CD4-positive, alpha-beta T cell treated with Interleukin-2 at 100 ng/mL for 4 hours (primary cell): ENCODE measurements around the gene DGLUCY.

ENCODE experiments used
- DNase-seq: peaks from one replicate; pipeline ENCODE4 v3.0.0-alpha.2; 2020; ENCODE audit warnings: low spot score

Gene DGLUCY

GRCh38 chr14:91215381-91215780 is 101.5 kb downstream of the DGLUCY start:
- no peak for DNase-seq

- DNase-seq, result no peak
These were observed 102.9 kb downstream of the DGLUCY start for GRCh38 chr14:91216731-91217226.

GRCh38 chr14:91218014-91218413 is 104.1 kb downstream of the DGLUCY start:
- DNase-seq, result no peak

- no peak for DNase-seq
These were observed 105.9 kb downstream of the DGLUCY start for GRCh38 chr14:91219517-91220389.

- DNase-seq, result no peak
These were observed 106.7 kb downstream of the DGLUCY start for GRCh38 chr14:91220581-91221000.

GRCh38 chr14:91221270-91221669 is 107.4 kb downstream of the DGLUCY start:
- DNase-seq, result no peak

- DNase-seq, result peak; percentile 62
These were observed 109.3 kb downstream of the DGLUCY start for GRCh38 chr14:91223028-91223783.

- DNase-seq, result no peak
These were observed 111.2 kb downstream of the DGLUCY start for GRCh38 chr14:91225025-91225424.

GRCh38 chr14:91226360-91226759 is 112.5 kb downstream of the DGLUCY start:
- peak; percentile 33 for DNase-seq

- DNase-seq, result peak; percentile 31
These were observed 113.3 kb downstream of the DGLUCY start for GRCh38 chr14:91227183-91227628.

- peak; percentile 82 for DNase-seq
These were observed 114.5 kb downstream of the DGLUCY start for GRCh38 chr14:91228112-91229004.

GRCh38 chr14:91229005-91229382 is 115.1 kb downstream of the DGLUCY start:
- no peak for DNase-seq

- DNase-seq, result peak; percentile 80
These were observed 115.9 kb downstream of the DGLUCY start for GRCh38 chr14:91229743-91230200.

GRCh38 chr14:91230397-91231035 is 116.6 kb downstream of the DGLUCY start:
- no peak for DNase-seq

GRCh38 chr14:91231446-91231845 is 117.6 kb downstream of the DGLUCY start:
- DNase-seq, result no peak

GRCh38 chr14:91232052-91232451 is 118.2 kb downstream of the DGLUCY start:
- DNase-seq, result no peak

- no peak for DNase-seq
These were observed 118.7 kb downstream of the DGLUCY start for GRCh38 chr14:91232603-91233002.

- no peak for DNase-seq
These were observed 120.3 kb downstream of the DGLUCY start for GRCh38 chr14:91233936-91234790.

GRCh38 chr14:91234791-91235114 is 120.9 kb downstream of the DGLUCY start:
- no peak for DNase-seq

GRCh38 chr14:91235841-91236240 is 122.0 kb downstream of the DGLUCY start:
- DNase-seq, result no peak
